ENCODE data around the gene LHFPL4.
"Not testable (repeated sequence)": the region's sequence is repeated elsewhere in the genome, so short reads cannot be mapped to it uniquely, and the experiment has no call there.

The LHFPL4 gene

GRCh38 chr3:9542182-9542581 is 11.4 kb downstream of the LHFPL4 start:
- DNase-seq (ENCODE audit: low read depth in 1 of 2, low spot score in 1 of 2), result no peak

- DNase-seq (ENCODE audit: low read depth in 1 of 2, low spot score in 1 of 2), result no peak
These were observed 17.4 kb downstream of the LHFPL4 start for GRCh38 chr3:9536212-9536611.

GRCh38 chr3:9534429-9534828 is 19.2 kb downstream of the LHFPL4 start:
- DNase-seq (ENCODE audit: low read depth in 1 of 2, low spot score in 1 of 2), result no peak

GRCh38 chr3:9525078-9525477 is 28.5 kb downstream of the LHFPL4 start:
- no peak for DNase-seq (ENCODE audit: low read depth in 1 of 2, low spot score in 1 of 2)

- DNase-seq (ENCODE audit: low read depth in 1 of 2, low spot score in 1 of 2), result no peak
These were observed 38.7 kb downstream of the LHFPL4 start for GRCh38 chr3:9514956-9515355.

- no peak for DNase-seq (ENCODE audit: low read depth in 1 of 2, low spot score in 1 of 2)
These were observed 39.3 kb downstream of the LHFPL4 start for GRCh38 chr3:9514306-9514705.

- DNase-seq (ENCODE audit: low read depth in 1 of 2, low spot score in 1 of 2), result no peak
These were observed 41.1 kb downstream of the LHFPL4 start for GRCh38 chr3:9512456-9513045.

GRCh38 chr3:9508781-9509180 is 44.8 kb downstream of the LHFPL4 start:
- no peak for DNase-seq (ENCODE audit: low read depth in 1 of 2, low spot score in 1 of 2)

- no peak for DNase-seq (ENCODE audit: low read depth in 1 of 2, low spot score in 1 of 2)
These were observed 45.7 kb downstream of the LHFPL4 start for GRCh38 chr3:9507586-9508578.

- DNase-seq (ENCODE audit: low read depth in 1 of 2, low spot score in 1 of 2), result peak; percentile 53 to 55
These were observed 50.3 kb downstream of the LHFPL4 start for GRCh38 chr3:9503283-9503682.

- DNase-seq (ENCODE audit: low read depth in 1 of 2, low spot score in 1 of 2), result no peak
These were observed 52.4 kb downstream of the LHFPL4 start for GRCh38 chr3:9501226-9501625.

GRCh38 chr3:9500108-9501050 is 53.2 kb downstream of the LHFPL4 start:
- peak; percentile 36 to 39 for DNase-seq (ENCODE audit: low read depth in 1 of 2, low spot score in 1 of 2)

- DNase-seq (ENCODE audit: low read depth in 1 of 2, low spot score in 1 of 2), result no peak
These were observed 54.0 kb downstream of the LHFPL4 start for GRCh38 chr3:9499455-9500107.

- DNase-seq (ENCODE audit: low read depth in 1 of 2, low spot score in 1 of 2), result no peak
These were observed 54.8 kb downstream of the LHFPL4 start for GRCh38 chr3:9498781-9499180.

- DNase-seq (ENCODE audit: low read depth in 1 of 2, low spot score in 1 of 2), result no peak
These were observed 55.6 kb downstream of the LHFPL4 start for GRCh38 chr3:9497821-9498565.

- DNase-seq (ENCODE audit: low read depth in 1 of 2, low spot score in 1 of 2), result no peak
These were observed 56.7 kb downstream of the LHFPL4 start for GRCh38 chr3:9496893-9497292.

GRCh38 chr3:9494036-9494435 is 59.6 kb downstream of the LHFPL4 start:
- not testable (repeated sequence) for DNase-seq (ENCODE audit: low read depth in 1 of 2, low spot score in 1 of 2)

GRCh38 chr3:9491506-9491905 is 62.1 kb downstream of the LHFPL4 start:
- DNase-seq (ENCODE audit: low read depth in 1 of 2, low spot score in 1 of 2), result no peak

- no peak for DNase-seq (ENCODE audit: low read depth in 1 of 2, low spot score in 1 of 2)
These were observed 68.4 kb downstream of the LHFPL4 start for GRCh38 chr3:9485248-9485647.

GRCh38 chr3:9480265-9480664 is 73.4 kb downstream of the LHFPL4 start:
- DNase-seq (ENCODE audit: low read depth in 1 of 2, low spot score in 1 of 2), result no peak

Measured in activated CD4-positive, alpha-beta T cell treated with anti-CD3 and anti-CD28 coated beads, Interleukin-2, amount 50 U/mL, for 24 hours (primary cell).